Measurements from ENCODE around the gene LAMA5. TPM values are rescaled to one million over a fixed set of nuclear protein-coding genes. Genes with fewer than 3 reads are reported as not detected.

The LAMA5 gene
- polyA plus RNA-seq, 1 donor (not counting 4 experiments of a cell fraction or from before 2014, with no cell fraction given): 8.7 TPM

GRCh38 chr20:62269378-62269777 is 97.7 kb downstream of the LAMA5 start:
- Histone ChIP-seq H3K9me1 (ENCODE audit: control insufficient read depth, extremely low read depth, insufficient read depth, low read length) (no peaks in the 10 kb centered on the region), H3K9me3 (ENCODE audit: control insufficient read depth, low read depth, low read length) (peaks cover 3% of the 10 kb centered on the region), H3K9ac (ENCODE audit: control insufficient read depth, extremely low read depth, insufficient read depth, low read length) (no peak overlapping the region), H3K36me3 (ENCODE audit: control insufficient read depth in 2 of 2, extremely low read depth in 1 of 2, insufficient read depth in 2 of 2, low read length in 2 of 2) (peaks cover 15 to 37% of the 10 kb centered on the region in 2 experiments), H3K4me2 (ENCODE audit: control insufficient read depth, extremely low read depth, insufficient read depth, low read depth, low read length) (no peak overlapping the region), H3K4me1 (ENCODE audit: control insufficient read depth, extremely low read depth, insufficient read depth, low read length) (peaks cover 13% of the 10 kb centered on the region), H3K4me3 (ENCODE audit: control insufficient read depth in 2 of 3, extremely low read depth in 1 of 3, insufficient read depth in 2 of 3, low read depth in 1 of 3, low read length in 3 of 3) (no peak overlapping the region), H3K27me3 (ENCODE audit: control insufficient read depth, extremely low read depth, insufficient read depth, low read length) (no peaks in the 10 kb centered on the region), H3K27ac (ENCODE audit: control insufficient read depth, insufficient read depth, low read length) (no peak overlapping the region), H4K20me1 (ENCODE audit: control insufficient read depth, extremely low read depth, insufficient read depth, low read length) (no peaks in the 10 kb centered on the region), H2AFZ (ENCODE audit: control insufficient read depth, low read length) (no peak overlapping the region), H3K79me2 (ENCODE audit: control insufficient read depth, insufficient read depth, low read length) (no peaks in the 10 kb centered on the region)
- dilution Hi-C loops (cut with MboI; ENCODE audit: extremely low pct_ligation_motif_present, low sequenced_read_pairs): no loop called here
- no peak for FAIRE-seq
- TF ChIP-seq EZH2 (IDR thresholded peaks at IDR 0.05; ENCODE audit: low read length): no peak
- TF ChIP-seq CTCF (optimal IDR thresholded peaks at IDR 0.05 in 1 of 3, IDR thresholded peaks at IDR 0.05 in 1 of 3, conservative IDR thresholded peaks at IDR 0.05 in 1 of 3; ENCODE audit: extremely low read depth in 1 of 3, insufficient read depth in 2 of 3, low read length in 3 of 3): no peak
- DNase-seq (ENCODE audit: low read depth, low spot score): no peak

- Histone ChIP-seq H3K36me3 (ENCODE audit: control insufficient read depth in 2 of 2, extremely low read depth in 1 of 2, insufficient read depth in 2 of 2, low read length in 2 of 2) (peaks cover 18 to 39% of the 10 kb centered on the region in 2 experiments), H3K27ac (ENCODE audit: control insufficient read depth, insufficient read depth, low read length) (no peak overlapping the region), H2AFZ (ENCODE audit: control insufficient read depth, low read length) (no peak overlapping the region), H3K4me3 (ENCODE audit: control insufficient read depth in 2 of 3, extremely low read depth in 1 of 3, insufficient read depth in 2 of 3, low read depth in 1 of 3, low read length in 3 of 3) (no peak overlapping the region), H3K27me3 (ENCODE audit: control insufficient read depth, extremely low read depth, insufficient read depth, low read length) (no peaks in the 10 kb centered on the region), H4K20me1 (ENCODE audit: control insufficient read depth, extremely low read depth, insufficient read depth, low read length) (no peaks in the 10 kb centered on the region), H3K9me3 (ENCODE audit: control insufficient read depth, low read depth, low read length) (peaks cover 3% of the 10 kb centered on the region), H3K4me2 (ENCODE audit: control insufficient read depth, extremely low read depth, insufficient read depth, low read depth, low read length) (no peak overlapping the region), H3K79me2 (ENCODE audit: control insufficient read depth, insufficient read depth, low read length) (no peaks in the 10 kb centered on the region), H3K4me1 (ENCODE audit: control insufficient read depth, extremely low read depth, insufficient read depth, low read length) (peaks cover 13% of the 10 kb centered on the region), H3K9me1 (ENCODE audit: control insufficient read depth, extremely low read depth, insufficient read depth, low read length) (no peaks in the 10 kb centered on the region), H3K9ac (ENCODE audit: control insufficient read depth, extremely low read depth, insufficient read depth, low read length) (no peak overlapping the region)
- TF ChIP-seq CTCF (optimal IDR thresholded peaks at IDR 0.05 in 1 of 3, IDR thresholded peaks at IDR 0.05 in 1 of 3, conservative IDR thresholded peaks at IDR 0.05 in 1 of 3; ENCODE audit: extremely low read depth in 1 of 3, insufficient read depth in 2 of 3, low read length in 3 of 3) (no peak), EZH2 (IDR thresholded peaks at IDR 0.05; ENCODE audit: low read length) (no peak)
- DNase-seq (ENCODE audit: low read depth, low spot score) (no peak), FAIRE-seq (no peak)
- dilution Hi-C loops (cut with MboI; ENCODE audit: extremely low pct_ligation_motif_present, low sequenced_read_pairs): no loop called here
Measured at GRCh38 chr20:62268228-62268900, 98.7 kb downstream of the LAMA5 start.

Measured in keratinocyte (primary cell).